LoVo (cell line): Measurements from ENCODE around the gene MBD5.
"Not testable (repeated sequence)": the region's sequence is repeated elsewhere in the genome, so short reads cannot be mapped to it uniquely, and the experiment has no call there.

Experiments used
- DNase-seq: peaks from one replicate; pipeline ENCODE4 v3.0.0-alpha.2; 2016; ENCODE audit warnings: low spot score

Gene MBD5

DNA sequence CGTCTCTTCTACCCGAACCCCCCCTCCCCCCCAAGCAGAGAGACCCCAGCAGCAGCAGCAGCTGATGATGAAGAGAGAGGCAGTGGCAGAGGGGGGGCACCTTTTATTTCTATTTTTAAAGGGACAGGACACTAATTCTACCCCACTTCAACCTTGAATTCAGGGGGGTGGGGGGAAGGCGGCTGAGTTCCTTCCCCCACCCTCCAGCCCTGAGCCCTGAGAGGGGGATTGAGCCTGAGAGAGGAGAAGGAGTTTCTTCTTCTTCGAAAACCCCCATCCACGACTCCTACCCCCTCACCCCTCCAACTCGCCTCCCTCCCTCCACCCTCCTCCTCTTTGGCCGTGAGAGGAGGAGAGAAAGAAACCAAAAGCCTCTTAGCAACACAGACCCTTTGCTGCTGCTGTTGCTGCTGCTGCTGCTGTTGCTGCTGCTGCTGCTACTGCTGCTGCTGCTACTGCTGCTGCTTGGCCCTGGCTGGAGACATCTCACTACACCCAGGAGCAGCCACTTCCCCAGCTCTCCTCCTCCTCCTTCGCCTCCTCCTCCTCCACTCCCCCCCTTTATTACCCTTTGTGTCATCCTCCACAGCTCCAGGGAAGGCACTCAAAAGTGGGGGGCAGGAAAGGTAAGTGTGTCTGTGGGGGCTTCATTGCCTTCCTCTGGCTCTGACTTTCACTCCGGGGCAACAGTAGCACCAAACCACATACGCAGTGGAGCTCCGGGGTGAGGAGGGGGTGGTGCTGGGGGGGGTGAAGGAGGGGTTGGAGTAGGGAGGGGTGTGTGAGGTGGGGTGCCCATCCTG is at the start of gene MBD5:
Gene MBD5 (plus strand): TSS at position 33 of the 803 bp plus-strand sequence.
- DNase-seq: peak; percentile 27

GRCh38 chr2:147976102-147976501 is 44.8 kb upstream of the MBD5 start:
- DNase-seq: no peak

- DNase-seq: no peak
Observed at GRCh38 chr2:147977679-147978078, 43.2 kb upstream of the MBD5 start.

- DNase-seq: no peak
Observed at GRCh38 chr2:147980940-147981528, 39.9 kb upstream of the MBD5 start.

DNA sequence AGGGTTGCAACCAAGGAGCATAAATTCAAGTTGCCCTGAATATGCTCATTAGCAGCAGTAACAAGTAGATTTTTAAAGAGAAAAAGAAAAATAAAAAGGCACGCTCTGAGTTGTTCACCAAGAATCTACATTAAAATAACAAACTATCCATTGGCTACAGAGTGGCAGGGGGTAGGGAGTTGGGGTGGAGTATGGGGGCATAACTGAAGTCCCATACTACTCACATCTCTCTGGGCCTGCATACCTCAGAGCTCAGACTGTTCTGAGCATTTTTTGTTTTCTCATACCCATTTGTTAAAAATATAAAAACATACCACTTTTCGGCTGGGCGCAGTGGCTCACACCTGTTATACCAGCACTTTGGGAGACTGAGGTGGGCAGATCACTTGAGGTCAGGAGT is 31.8 kb upstream of the MBD5 start:
- DNase-seq: no peak

- peak; percentile 10 for DNase-seq
Observed at GRCh38 chr2:147989809-147990403, 31.0 kb upstream of the MBD5 start.

DNA sequence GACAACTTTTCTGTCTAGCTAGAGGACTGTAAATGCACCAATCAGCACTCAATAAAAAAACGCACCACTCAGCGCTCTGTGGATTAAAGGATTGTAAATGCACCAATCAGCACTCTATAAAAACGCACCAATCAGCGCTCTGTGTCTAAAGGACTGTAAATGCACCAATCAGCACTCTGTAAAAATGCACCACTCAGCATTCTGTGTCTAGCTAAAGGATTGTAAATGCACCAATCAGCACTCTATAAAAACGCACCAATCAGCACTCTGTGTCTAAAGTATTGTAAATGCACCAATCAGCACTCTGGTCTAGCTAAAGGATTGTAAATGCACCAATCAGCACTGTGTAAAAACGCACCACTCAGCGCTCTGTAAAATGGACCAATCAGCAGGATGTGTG is 25.9 kb upstream of the MBD5 start:
- DNase-seq: not testable (repeated sequence)

DNA sequence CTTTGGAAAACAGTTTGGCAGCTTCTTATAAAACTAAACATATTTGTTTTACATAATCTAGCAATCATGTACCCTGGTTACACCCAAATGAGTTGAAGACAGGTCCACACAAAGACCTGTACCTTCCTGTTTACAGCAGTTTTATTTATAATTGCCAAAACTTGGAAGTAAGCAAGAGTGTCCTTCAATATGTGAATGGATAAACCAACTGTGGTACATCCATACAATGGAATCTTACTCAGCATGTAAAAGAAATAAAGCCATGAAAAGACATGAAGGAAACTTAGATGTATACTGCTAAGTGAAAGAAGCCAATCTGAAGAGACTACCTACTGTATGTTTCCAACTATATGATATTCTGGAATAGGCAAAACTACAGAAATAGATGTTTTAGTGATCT is 24.1 kb upstream of the MBD5 start:
- DNase-seq: no peak

GRCh38 chr2:147998203-147998602 is 22.7 kb upstream of the MBD5 start:
- DNase-seq: no peak

- no peak for DNase-seq
Observed at GRCh38 chr2:147999126-147999525, 21.8 kb upstream of the MBD5 start.

DNA sequence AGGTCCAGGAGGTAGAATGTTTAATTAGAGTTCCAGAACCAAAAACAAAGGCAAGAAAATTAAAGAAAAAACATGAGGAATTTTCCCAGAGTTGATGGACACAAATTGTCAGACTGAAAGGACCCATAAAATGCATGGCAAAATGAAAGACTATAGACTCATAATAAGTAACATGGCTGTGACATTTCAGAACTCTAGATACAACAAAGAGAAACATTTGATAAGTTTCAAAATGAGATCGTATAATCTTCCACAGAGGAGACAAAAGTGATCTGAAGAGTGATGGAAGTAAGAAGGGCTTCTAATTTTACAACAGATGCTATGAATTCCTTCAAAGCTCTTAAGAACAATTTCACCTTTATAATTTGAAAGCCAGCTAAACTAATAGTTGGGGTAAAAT is 20.8 kb upstream of the MBD5 start:
- DNase-seq: no peak

- not testable (repeated sequence) for DNase-seq
Observed at GRCh38 chr2:148002420-148002819, 18.5 kb upstream of the MBD5 start.

- no peak for DNase-seq
Observed at GRCh38 chr2:148006249-148007007, 14.5 kb upstream of the MBD5 start.

DNA sequence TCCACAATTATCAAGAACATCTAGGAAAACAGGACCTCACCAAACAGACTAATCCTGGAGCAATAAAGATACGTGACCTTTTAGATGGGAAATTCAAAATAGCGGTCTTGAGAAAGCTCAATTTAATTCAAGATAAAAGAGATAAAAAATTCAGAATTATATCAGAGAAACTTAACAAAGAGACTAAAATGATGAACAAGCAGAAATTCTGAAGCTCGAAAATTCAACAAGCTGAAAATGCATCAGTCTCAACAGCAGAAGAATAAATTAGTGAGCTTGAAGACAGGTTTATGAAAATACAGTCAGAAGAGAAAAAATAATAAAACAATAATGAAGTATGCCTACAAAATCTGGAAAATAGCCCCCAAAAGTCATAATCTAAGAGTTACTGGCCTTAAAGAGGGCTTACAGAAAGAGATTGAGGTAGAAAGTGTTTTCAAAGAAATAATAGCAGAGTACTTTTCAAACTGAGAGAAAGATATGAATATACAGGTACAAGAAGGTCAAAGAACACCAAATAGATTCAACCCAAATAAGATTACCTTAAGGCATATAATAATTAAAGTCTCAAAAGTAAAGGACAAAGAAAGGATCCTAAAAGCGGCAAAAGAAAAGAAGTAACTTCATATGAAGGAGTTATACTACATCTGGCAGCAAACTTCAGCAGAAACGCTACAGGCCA is 13.5 kb upstream of the MBD5 start:
- no peak for DNase-seq

GRCh38 chr2:148008411-148008810 is 12.5 kb upstream of the MBD5 start:
- not testable (repeated sequence) for DNase-seq

DNA sequence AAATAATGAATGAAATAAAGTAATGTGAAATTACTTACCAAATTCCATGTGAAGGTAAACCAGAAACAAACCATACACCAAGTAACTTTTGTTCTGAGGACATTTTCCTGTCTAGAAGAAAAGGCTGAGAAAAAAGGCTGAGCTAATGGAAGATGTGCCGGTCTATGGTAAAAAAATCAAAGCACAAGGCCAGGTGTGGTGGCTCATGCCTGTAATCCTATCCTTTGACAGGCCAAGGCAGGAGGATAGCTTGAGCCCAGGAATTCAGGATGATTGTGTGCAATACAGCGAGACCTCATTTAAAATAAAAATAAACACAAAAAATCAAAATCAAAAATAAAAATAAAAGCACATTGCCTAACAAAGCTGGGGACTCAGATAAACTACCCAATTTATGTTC is 7.0 kb upstream of the MBD5 start:
- no peak for DNase-seq

DNA sequence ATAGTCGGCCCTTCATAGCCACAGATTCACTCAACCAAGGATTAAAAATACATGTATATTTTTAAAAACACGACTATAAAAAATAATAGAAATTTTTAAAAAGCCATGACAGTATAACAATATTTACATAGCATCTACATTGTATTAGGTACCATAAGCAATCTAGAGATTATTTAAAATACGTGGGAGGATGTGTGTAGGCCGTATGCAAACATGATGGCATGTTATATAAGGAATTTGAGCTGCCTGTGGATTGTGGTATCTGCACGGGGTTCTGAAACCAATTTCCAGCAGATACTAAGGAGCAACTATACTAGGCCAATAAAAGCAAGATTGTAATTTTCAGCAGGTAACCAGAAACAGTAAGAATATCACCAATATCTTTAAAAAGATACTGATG is 6.3 kb upstream of the MBD5 start:
- DNase-seq: no peak

DNA sequence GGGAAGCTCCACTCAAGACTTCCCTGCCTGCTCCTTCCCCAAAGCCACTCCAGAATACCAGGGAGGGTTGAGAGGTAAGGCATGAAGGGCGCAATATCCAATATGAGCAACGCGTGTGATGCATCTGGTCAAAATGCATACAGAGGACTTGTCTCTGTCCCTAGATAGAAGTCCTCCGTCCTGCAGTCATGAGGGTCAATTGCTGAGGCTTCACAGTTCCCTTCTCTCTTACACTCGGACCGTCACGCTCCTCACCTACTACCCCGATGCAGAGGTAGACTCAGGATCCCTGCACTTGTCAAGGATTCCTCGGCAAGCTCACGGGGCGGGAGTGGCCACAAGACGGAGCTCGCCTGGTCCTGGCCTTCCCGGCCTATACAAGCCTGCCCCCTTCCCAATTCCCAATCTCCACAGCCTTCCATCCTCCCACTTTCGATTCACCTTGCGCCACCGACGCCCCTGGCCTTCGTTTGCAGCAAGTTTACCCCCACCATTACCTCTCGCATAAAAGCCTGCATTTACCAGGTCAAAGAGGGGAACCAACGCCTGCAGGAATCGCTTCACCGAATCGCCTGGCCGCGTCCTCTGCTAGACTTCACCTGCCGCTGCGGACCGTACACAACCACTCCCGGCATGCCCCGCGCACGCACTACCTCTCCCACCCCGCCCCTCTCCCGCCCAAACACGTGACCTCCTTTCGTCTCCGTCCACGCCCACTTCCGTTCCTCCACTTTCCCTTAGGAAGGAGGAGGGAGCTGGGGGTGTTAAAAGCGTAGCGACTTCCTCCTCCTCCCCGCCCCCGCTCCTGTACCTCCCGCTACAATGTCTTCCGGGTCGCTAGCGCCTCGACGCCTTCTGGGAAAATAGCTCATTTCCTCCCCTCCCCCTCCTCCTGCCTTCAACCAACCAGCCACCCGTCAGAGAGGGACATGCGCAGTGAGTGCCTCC is 506 bp upstream of the MBD5 start, which contains the start of gene ORC4:
Gene ORC4 (minus strand): TSS at position 627 of the 948 bp plus-strand sequence. CDS start 44,779 bp downstream, outside the sequence.
- peak; percentile 98 for DNase-seq

- no peak for DNase-seq
Observed at GRCh38 chr2:148021886-148022285, 995 bp downstream of the MBD5 start.

GRCh38 chr2:148022351-148022750 is 1.5 kb downstream of the MBD5 start:
- DNase-seq: no peak

GRCh38 chr2:148022882-148023281 is 2.0 kb downstream of the MBD5 start:
- DNase-seq: no peak
